Ishikawa (cell line): ENCODE results near the gene EYA2.

Experiments used
- CEBPB ChIP-seq: IDR thresholded peaks from 2 replicates; pipeline ENCODE4 v1.6.1; 2012
- EGR1 ChIP-seq: IDR thresholded peaks from 2 replicates; pipeline ENCODE4 v1.6.1; 2012
- EP300 ChIP-seq: IDR thresholded peaks from 2 replicates; pipeline ENCODE4 v1.6.1; 2012; ENCODE audit warnings: borderline replicate concordance
- FOXM1 ChIP-seq: IDR thresholded peaks from 2 replicates; pipeline ENCODE4 v1.6.1; 2012; ENCODE audit warnings: low read depth, borderline replicate concordance
- MAX ChIP-seq: IDR thresholded peaks from 2 replicates; pipeline ENCODE4 v1.6.1; 2012
- NFIC ChIP-seq: IDR thresholded peaks from 2 replicates; pipeline ENCODE4 v1.6.1; 2012
- REST ChIP-seq: IDR thresholded peaks from 2 replicates; pipeline ENCODE4 v1.6.1; 2012; ENCODE audit warnings: low read depth, mild to moderate bottlenecking
- TAF1 ChIP-seq: IDR thresholded peaks from 2 replicates; pipeline ENCODE4 v1.6.1; 2012; ENCODE audit warnings: low read depth, mild to moderate bottlenecking
- TCF12 ChIP-seq: IDR thresholded peaks from 2 replicates; pipeline ENCODE4 v1.6.1; 2012; ENCODE audit warnings: low read depth
- USF1 ChIP-seq: IDR thresholded peaks from 2 replicates; pipeline ENCODE4 v1.6.1; 2012
- YY1 ChIP-seq: IDR thresholded peaks from 2 replicates; pipeline ENCODE4 v1.6.1; 2012; ENCODE audit warnings: low read depth

- no peak for TF ChIP-seq NFIC
- no peak for TF ChIP-seq YY1
- TF ChIP-seq REST = no peak
- TF ChIP-seq FOXM1 = no peak
- no peak for TF ChIP-seq TAF1
- no peak for TF ChIP-seq EP300
- TF ChIP-seq USF1 = no peak
- no peak for TF ChIP-seq TCF12
- no peak for TF ChIP-seq MAX
- no peak for TF ChIP-seq CEBPB
- TF ChIP-seq EGR1 = no peak
These were observed 21.6 kb downstream of the EYA2 start for GRCh38 chr20:46916258-46916603.
